Stimulated activated CD8-positive, alpha-beta memory T cell treated with anti-CD3 and anti-CD28 coated beads, Interleukin-7, amount 100 ng/mL, for 24 hours (primary cell): Measurements from ENCODE around the gene HOXD13.

Experiments used
- DNase-seq: peaks from one replicate; pipeline ENCODE4 v3.0.0-alpha.2; 2020; ENCODE audit warnings: low read depth

The HOXD13 gene

DNA sequence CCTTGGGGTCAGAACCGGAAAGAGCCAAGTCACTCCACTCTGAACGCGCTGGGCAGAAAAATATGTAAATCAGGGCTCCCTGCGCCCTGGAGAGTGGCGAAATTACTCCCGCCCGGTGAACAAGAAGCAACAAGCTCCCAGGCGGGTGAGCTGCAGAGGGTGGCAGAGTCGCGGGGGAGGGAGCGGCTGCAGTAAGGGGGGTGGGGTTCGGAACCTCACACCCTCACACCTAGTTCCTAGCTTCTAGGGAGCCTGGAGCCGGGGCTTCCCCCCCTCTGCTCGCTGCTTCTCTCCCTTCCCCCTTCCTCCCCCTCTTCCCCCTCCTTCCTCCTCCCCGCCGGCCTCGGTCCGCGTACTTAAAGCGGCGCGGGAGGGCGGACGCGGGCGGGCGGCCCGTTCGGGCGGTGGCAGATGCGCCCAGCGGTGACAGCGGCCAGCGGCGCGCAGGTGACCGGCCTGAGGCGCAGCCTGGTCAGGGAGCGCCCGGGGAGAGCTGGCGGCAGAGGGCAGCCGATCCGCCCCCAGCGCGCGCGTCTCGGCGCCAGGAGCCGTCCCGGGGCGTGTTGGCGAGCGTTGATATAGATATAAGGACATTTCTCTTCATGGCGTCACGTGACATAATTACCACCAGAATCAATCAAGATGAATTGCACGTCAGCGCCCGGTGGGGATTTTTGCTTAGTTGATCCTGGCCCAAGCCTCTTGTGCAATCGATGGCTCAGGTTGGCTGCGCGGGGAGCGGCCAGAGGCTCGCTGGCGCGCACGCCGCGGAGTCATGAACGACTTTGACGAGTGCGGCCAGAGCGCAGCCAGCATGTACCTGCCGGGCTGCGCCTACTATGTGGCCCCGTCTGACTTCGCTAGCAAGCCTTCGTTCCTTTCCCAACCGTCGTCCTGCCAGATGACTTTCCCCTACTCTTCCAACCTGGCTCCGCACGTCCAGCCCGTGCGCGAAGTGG lies 14.3 kb downstream of the HOXD13 start, which contains the start of gene HOXD11:
Gene HOXD11, plus strand, starts transcription at position 700 of the 959 bp plus-strand sequence. Its CDS starts 76 bp downstream, at position 776.
- DNase-seq: no peak

DNA sequence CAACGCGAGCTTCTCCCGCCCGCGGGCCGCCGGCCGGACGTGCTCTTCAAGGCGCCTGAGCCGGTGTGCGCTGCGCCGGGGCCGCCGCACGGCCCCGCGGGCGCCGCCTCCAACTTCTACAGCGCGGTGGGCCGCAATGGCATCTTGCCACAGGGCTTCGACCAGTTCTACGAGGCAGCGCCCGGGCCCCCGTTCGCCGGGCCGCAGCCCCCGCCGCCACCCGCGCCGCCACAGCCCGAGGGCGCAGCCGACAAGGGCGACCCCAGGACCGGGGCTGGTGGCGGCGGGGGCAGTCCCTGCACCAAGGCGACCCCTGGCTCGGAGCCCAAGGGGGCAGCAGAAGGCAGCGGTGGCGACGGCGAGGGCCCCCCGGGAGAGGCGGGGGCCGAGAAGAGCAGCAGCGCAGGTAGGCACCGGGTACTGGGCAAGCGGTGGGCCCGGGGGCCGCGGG lies 15.2 kb downstream of the HOXD13 start:
- no peak for DNase-seq

DNA sequence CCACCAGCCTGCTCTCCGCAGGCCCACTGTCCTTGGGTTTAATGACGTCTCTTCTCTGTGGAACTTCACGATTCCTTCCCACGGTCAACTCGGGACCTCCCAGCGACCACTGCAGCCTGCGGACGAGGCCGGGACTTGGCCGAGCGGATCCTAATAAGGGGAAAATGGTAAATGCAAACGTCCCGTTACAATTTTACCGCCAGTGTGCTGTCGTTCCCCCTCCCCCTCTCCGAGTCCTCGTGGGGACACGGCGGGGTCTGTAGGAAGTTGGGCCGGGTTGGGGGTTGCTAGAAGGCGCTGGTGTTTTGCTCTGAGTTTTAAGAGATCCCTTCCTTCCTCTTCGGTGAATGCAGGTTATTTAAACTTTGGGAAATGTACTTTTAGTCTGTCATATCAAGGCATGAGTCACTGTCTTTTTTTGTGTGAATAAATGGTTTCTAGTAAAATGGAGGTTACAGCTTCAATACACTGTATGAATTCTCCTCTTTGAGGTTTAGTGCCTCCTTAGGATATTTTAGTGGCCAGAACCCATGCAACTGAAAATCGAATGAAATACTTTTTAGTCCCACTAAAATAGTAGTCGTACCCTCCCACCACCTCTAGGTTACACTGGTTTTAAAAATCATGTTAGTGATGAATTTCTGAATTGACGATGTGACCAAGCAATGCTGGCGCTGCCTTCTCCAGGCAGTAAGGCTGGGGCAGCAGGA lies 16.8 kb downstream of the HOXD13 start:
- DNase-seq: no peak

DNA sequence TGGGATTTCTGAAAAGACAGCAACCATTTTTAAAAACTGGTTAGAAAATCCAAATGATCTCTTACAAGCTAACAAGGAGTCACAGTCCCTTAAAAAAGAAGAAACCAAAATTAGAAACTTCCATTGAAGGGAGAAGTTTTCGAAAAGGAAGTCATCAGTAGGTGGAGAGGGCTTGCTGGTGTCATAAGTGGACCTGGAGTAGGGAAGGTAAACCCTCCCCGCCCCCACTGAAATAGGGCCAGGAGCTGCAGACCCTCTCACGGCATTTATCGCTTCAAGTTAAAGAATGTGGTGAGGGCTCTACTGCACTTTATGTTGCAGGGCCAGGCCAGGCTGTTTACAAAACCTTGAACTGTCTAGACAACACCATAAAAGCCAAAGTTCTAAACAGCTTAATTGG lies 17.4 kb downstream of the HOXD13 start:
- DNase-seq: no peak

DNA sequence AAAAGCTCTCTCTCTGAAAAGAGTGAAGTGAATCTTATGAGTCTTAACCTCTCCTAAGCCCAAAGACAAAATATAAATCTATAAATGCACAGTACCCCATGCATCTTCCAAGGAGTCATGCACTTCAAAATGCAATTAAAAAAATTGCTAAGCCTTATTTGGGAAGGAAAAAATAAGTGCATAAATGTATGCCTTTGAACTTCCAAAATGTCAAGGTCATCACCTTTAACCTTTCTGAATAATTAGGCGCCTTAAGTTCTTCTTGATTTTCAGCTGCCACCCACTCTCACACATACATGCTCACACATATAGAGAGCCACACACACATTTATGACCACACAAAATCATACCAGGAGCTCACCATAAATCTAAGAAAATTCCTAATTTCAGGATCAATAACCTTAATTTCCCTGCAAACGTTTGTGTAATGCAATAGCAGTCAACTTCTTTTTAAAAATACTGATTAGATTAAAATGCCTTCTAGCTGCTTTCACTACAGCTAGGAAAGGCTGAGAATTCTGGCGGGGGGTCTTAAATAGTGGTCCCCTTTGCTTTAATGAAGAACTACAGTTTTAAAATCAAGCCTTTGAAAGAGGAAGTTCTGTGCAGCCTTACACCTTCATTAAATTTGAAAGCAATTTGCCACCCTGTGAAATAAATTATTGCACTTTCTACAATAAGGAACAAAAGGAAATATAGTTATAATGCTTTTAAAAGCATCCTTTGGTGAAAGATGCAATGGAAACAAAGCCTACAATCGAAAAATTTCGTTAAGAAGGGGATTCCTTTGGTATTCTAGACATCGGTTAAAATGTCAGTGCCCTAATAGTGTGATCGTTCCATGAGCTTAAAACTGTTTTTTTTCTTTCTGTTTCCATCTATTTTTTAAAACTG lies 18.1 kb downstream of the HOXD13 start:
- no peak for DNase-seq

DNA sequence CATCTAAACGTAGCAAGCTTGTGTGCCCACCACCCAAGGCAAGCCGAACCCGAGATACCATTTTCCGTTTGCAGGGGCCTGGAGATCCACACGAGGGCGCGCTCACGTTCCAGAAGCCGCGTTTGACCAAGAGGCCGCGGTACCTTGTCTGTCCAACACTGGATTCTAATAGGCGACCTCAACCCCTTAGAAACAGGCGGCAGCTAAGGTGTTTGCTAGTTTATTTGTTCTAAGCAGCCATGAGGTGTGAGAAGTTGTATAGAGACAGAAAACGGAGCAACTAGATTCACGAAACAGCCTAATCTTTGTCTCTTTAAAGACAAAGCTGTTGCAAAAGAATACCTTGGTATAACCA lies 18.8 kb downstream of the HOXD13 start:
- no peak for DNase-seq

DNA sequence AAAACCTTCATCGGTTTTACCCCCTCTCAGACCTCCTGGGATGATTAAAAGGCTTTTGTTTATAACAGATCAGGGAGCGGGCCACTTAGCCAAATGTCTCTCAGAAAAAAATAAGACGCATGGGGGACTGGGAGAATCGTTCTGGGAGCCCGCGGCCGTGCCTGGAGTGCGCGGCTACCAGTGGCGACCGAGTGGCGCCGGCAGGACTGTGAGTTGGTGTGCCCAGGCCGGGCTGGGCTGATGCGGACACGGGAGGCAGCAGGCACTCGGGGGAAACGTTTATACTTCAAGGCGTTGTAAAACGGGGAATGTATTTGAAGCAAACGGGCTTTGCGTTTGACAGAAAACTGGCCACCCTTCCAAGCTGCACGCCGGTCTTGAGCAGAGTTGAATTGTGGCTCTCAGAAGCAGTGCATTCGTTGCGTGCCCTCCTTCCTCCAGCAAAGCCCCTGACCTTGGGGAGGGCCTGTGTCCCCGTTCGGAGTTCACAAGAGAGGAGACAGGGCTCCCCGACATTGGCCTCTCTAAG lies 19.4 kb downstream of the HOXD13 start:
- no peak for DNase-seq

DNA sequence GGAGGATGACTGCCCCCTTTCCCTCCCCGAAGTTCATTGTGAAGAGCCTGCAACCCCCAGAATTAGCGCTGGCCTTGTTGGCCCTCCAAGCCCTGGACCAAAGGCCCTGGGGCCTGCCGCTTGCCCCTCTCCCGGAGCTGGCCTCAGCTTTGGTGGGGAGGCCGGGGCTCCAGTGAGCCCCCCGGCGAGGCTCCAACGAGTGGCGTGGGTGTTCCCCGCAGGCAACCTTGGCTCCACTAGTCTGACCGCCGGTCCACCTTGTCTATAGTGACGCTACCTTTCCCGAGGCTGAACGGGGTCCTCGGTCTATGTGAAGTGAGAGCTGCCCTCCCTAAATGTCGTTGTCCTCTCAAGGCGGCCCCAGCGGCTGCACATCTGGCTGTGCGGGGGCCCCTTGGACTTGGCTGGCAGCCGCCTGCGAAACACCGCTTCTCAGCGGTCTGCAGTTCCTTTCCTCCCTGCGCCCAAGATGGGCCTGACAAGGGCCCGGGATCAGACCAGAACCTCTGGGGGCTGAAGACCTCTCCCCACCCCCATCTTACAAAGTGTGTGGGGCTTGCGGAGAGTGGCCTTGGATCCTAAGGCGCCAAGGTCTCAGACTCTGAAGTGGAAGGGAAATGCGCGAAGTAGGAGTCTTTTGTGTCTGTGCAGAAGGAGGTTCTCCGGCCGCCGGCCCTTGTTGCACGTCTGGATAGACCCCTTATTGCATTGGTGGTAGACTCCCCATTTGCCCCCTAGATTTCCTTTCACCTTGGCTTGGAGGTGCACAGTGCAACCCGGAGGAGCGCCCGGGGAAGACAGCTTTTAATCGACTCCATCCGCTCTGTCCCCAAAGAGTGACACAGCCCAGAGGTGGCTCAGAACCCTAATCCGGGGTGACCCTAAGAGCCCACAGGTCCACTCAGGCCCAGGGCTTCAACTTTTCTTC lies 20.1 kb downstream of the HOXD13 start:
- DNase-seq: no peak

DNA sequence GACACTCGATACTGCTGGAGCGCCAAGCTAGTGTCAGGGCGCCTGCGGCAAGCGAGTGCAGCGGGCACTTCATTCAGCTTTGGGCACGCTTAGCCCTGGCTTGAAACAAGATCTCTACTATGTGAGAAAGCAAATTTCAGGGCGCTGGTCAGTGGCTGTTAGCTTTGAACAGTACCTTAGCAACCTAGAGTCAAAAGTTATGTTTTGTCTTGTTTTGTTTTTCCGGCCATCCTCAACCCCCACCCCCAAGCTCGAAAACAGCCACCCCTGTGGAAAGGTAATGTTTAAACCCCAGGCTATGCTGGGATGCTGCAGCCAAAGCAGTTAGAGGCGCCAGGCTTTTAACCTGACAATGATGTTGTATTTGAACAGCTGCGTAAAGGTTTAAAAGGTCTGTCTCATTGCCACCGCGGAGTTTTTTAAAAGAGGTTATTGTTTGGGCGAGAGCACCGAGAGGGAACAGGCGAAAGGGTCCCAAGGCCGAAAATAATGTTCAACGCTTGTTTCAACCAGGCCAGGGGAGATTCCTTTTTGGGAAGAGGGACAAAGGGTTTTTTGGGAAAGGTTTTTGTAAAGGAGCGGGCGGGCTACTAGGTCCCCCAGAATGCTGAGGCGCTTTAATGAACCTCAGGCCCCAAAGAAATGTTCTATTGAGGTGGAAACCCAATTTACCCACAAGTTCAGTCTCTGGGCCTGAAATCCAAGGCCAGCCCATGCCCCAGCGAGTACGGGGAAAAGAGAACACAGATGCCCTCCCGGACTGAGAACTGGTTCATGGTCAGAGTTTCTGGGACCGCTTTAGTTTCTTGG lies 21.8 kb downstream of the HOXD13 start:
- no peak for DNase-seq

DNA sequence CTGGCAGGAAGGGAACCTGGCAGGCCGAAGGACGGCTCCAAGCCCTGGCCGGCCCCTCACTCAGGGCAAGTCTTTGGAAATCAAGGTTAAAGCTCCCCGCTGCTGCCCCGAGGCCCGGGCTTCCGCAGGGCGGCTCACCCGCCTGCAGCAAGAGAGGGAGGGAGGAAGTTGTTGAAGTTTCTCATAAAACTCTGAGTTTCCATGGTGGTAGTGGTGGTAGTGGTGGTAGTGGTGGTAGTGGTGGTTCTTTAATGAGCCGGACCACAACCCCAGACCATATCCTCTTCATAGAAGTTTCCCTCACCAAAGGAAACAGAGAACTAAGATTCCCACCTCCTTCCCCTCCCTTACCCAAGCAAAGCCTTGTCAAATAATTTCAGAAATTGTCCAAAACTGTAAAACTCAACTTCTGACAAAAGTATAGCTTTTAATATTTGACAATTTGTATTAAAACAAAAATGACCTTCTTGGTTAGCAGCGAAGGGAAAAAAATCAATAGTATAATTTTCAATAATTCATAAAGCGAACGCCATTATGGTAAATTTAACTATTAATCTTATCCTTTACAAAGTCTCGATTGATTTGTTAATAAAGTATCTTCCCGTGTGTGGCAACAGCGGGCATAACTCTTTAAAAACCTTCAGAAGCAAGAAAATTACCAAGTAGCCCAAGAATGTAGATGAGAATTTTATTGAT lies 22.6 kb downstream of the HOXD13 start:
- DNase-seq: no peak

DNA sequence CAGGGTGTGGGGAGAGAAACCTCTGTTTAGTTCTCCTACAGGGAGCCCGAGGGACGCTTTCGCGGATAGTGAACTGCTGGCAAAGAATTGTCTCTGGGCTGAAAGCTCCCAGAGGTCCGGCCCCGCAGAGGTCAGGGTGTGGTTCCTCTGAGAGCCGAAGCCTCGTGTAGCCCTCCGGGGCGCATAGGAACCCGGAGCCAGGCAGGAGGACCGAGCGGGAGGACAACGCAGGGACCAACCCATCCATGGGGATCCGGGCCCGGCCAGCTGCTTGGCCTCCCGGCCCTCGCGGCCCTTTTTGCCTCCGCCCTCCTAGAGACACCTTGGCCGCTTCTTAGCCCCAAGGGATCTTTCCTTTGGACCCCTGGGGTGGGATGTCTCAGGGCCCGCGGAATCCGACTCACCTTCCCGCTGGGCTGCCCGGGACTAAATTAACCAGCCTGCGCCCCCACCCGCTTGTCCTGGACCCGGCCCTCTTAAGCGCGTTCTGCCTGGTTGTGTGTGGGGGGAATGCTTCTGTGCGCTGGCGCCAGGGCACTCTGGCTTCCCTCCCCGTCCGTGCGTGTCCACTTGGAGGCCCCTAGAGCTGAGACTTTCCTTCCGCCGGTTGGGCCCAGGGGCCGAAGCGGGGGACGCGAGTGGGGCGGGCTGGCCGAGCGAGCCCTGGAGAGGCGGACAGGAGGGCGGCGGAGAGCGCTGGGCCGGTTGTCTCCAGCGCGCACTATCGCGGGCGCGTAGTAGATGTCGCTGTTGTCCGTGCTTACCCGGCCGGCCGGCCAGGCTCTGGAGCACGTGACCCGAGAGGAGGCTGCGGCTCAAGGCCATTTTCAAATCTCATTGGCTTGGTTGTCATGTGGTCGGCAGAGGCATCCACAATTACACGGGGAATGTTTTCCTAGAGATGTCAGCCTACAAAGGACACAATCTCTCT lies 23.6 kb downstream of the HOXD13 start, which contains the start of gene HOXD10:
Gene HOXD10, plus strand, starts transcription at position 896 of the 931 bp plus-strand sequence. CDS start 56 bp downstream, outside the sequence.
- DNase-seq: no peak

DNA sequence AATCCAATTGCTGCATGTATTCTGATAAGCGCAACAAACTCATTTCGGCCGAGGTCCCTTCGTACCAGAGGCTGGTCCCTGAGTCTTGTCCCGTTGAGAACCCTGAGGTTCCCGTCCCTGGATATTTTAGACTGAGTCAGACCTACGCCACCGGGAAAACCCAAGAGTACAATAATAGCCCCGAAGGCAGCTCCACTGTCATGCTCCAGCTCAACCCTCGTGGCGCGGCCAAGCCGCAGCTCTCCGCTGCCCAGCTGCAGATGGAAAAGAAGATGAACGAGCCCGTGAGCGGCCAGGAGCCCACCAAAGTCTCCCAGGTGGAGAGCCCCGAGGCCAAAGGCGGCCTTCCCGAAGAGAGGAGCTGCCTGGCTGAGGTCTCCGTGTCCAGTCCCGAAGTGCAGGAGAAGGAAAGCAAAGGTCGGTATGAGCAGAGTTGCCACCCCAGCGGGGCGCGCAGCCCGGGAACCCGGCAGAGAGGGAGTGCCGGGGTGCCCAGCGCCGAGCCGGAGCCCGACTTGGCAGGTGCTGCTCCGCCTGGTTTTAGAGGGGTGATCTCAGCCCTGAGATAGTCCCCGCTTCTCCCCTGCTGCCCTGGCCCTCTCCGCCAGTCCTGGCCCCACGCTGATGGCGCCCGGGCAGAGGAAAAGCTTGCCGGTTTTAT lies 24.8 kb downstream of the HOXD13 start:
- DNase-seq: no peak

DNA sequence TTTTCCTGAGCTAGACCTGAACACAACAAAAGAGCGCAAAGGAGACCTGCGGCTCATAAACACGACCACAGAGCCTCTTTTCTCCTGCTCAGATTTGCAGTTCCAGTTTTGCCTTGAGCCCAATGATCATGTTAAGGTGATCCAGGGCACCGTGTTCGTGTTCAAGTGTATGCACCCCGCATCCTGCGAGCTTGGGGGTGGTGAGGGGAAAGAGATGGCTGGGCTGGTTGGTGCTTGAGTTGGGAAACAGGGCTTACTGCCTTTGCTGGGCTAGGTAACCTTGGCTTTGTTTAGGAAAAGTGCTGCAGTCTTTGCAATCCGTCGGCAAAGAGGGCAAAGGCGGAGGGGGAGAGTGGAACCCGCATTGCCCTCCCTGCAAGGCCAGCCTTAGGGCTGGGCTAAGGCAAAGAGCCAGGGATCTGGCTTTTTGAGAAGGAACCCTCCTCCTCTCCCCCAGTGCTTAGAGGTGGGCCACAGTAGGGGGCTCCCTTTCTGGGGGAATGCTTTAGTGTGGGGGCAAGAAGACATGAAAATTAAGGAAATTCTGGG lies 25.4 kb downstream of the HOXD13 start:
- DNase-seq: no peak

DNA sequence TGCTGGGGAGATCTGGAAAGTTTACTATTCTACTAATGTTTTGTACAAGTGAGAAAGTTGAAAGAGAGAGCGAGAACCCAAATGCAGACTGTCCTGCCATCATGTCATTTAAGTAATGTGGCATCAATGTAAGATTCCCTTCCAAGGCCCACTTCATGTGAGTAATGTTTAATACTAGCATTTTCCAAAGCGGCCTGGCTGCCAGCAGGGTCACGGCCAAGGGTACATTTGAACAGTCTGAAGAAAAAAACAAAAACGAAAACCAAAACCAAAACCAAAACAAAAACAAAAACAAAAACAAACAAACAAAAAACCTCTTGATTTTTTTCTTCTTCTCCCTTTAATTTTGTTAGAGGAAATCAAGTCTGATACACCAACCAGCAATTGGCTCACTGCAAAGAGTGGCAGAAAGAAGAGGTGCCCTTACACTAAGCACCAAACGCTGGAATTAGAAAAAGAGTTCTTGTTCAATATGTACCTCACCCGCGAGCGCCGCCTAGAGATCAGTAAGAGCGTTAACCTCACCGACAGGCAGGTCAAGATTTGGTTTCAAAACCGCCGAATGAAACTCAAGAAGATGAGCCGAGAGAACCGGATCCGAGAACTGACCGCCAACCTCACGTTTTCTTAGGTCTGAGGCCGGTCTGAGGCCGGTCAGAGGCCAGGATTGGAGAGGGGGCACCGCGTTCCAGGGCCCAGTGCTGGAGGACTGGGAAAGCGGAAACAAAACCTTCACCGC lies 26.2 kb downstream of the HOXD13 start:
- no peak for DNase-seq

DNA sequence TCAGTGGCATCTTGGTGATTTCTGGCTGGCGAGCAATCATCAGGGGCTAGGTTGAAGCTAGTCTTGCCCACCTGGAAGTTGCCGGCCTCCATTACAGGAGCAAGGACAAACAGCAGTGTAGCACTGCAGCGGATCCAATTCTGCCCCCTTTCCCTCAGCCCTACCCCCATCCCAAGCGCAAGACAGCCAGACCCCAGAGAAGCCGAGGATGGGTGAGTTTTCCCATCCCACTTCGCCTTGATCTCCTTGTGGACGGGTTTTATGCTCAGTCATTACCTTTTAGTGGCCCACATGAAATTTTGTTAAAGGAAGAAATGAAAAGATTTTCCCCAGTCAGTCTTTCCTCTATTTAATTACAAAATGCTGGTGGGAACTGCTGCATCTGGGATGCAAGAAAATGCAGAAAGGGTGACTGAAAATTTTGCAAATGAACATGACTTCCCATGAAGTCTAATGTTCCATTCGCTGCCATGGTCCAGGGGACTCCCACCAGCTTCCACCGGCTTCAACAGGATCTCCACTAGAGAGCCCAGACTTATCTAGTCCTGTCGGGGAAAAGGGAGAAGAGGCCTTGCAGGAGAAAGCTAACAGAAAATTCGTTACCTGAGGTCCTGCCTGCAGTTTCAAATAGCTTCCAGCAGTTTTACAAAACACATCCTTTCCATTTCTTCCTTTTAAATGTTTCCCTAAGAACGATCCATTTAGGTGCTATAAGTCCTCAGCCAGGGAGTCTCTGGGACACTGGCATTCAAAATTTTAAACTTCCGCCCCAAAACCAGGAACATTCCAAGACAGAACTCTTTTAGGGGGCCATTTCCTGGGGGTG lies 28.1 kb downstream of the HOXD13 start:
- no peak for DNase-seq
